ENCODE results near the gene FAM221B.

DNA sequence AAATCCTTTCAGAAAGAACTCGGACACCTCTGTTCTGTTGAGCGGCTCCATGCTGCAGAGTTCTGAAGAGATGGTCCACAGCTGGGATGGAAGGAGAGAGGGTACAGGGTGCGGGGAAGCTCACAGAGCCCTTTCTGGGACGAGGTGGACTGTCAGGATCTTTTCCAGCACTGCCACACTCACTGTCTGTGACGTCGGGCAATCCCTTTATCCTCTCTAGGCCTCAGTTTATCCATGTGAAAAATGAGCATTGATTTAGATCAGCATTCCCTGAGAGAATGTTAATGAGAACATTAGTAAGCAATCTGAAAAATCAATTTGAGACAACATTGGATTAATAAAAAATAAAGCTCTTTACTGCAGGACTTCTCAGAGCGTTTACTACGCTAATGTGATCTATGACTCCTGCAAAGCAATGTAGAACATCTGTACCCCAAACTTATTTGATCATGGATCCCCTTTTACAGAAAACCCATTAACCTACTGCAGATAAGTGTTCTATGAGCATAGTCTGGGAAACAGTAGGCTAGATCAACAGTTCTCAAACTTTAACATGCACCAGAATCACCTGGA is 41.9 kb upstream of the FAM221B start, which contains the start of gene OR13J1:
- TF ChIP-seq, protein P1, sequence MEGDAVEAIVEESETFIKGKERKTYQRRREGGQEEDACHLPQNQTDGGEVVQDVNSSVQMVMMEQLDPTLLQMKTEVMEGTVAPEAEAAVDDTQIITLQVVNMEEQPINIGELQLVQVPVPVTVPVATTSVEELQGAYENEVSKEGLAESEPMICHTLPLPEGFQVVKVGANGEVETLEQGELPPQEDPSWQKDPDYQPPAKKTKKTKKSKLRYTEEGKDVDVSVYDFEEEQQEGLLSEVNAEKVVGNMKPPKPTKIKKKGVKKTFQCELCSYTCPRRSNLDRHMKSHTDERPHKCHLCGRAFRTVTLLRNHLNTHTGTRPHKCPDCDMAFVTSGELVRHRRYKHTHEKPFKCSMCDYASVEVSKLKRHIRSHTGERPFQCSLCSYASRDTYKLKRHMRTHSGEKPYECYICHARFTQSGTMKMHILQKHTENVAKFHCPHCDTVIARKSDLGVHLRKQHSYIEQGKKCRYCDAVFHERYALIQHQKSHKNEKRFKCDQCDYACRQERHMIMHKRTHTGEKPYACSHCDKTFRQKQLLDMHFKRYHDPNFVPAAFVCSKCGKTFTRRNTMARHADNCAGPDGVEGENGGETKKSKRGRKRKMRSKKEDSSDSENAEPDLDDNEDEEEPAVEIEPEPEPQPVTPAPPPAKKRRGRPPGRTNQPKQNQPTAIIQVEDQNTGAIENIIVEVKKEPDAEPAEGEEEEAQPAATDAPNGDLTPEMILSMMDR (IDR thresholded peaks at IDR 0.05 in 4 of 5, conservative IDR thresholded peaks at IDR 0.05 in 1 of 5): no peak
- TF ChIP-seq POLR2A (IDR thresholded peaks at IDR 0.05): no peak
